ENCODE data around the gene TNRC18.

GRCh38 chr7:5349005-5349380 lies 74.6 kb downstream of the TNRC18 start:
- no peak for TF ChIP-seq CTCF (IDR thresholded peaks at IDR 0.05)
- no peak for TF ChIP-seq POLR2A (IDR thresholded peaks at IDR 0.05)

All from esophagus squamous epithelium (tissue), 4 donors.